GM18526 (cell line): ENCODE measurements around the gene APOA5.
A peak's percentile ranks its signal among the peaks of the same experiment; 100 is the strongest.

Experiments
- POLR2A ChIP-seq: IDR thresholded peaks from 3 replicates; pipeline ENCODE4 v1.6.1; 2011; ENCODE audit not compliant: insufficient read length; ENCODE audit errors: extremely low read depth

APOA5 gene

GRCh38 chr11:116791813-116792143, at the start of gene APOA5:
Gene APOA5 (minus strand): TSS chr11:116791879. CDS start chr11:116791860, 19 bp downstream.
- TF ChIP-seq POLR2A, result no peak

GRCh38 chr11:116840746-116841296, 49.1 kb upstream of the APOA5 start:
- TF ChIP-seq POLR2A, result no peak

GRCh38 chr11:116840224-116840745, 48.6 kb upstream of the APOA5 start:
- no peak for TF ChIP-seq POLR2A

GRCh38 chr11:116838321-116839084, 46.8 kb upstream of the APOA5 start:
- TF ChIP-seq POLR2A, result no peak

GRCh38 chr11:116837231-116838091, 45.8 kb upstream of the APOA5 start, which contains the start of gene APOA1:
Gene APOA1 (minus strand): TSS chr11:116837622. CDS start chr11:116837387, 235 bp downstream.
- TF ChIP-seq POLR2A, result no peak

- no peak for TF ChIP-seq POLR2A
Measured at GRCh38 chr11:116836632-116836991, 44.9 kb upstream of the APOA5 start.

GRCh38 chr11:116835791-116836631, 44.3 kb upstream of the APOA5 start:
- peak; percentile 22 for TF ChIP-seq POLR2A

GRCh38 chr11:116835042-116835772, 43.5 kb upstream of the APOA5 start:
- no peak for TF ChIP-seq POLR2A

- no peak for TF ChIP-seq POLR2A
Measured at GRCh38 chr11:116833816-116834534, 42.3 kb upstream of the APOA5 start.

- no peak for TF ChIP-seq POLR2A
Measured at GRCh38 chr11:116833491-116833815, 41.8 kb upstream of the APOA5 start.

- no peak for TF ChIP-seq POLR2A
Measured at GRCh38 chr11:116832350-116833290, 40.9 kb upstream of the APOA5 start.

GRCh38 chr11:116831790-116832349, 40.2 kb upstream of the APOA5 start:
- no peak for TF ChIP-seq POLR2A
